ENCODE results near the gene PRSS27.

The PRSS27 gene

GRCh38 chr16:2751577-2752034, 31.6 kb upstream of the PRSS27 start:
- Histone ChIP-seq H4K20me1 (ENCODE audit: control insufficient read depth, insufficient read depth, low read depth, low read length) (peaks cover 33% of the 10 kb centered on the region), H3K4me1 (ENCODE audit: control insufficient read depth, low read length) (peaks cover 41% of the 10 kb centered on the region), H3K4me2 (ENCODE audit: low read length) (peak overlapping the region; percentile 80), H3K4me3 (ENCODE audit: low read length) (peak overlapping the region; percentile 98), H3K27me3 (ENCODE audit: control insufficient read depth, low read length) (no peaks in the 10 kb centered on the region), H3K27ac (ENCODE audit: low read depth, low read length) (peak overlapping the region; percentile 93), H3K9me2 (replicated peaks; ENCODE audit: control insufficient read depth, low read length) (no peaks in the 10 kb centered on the region), H3F3A (ENCODE audit: control insufficient read depth, insufficient read depth) (peaks cover 7% of the 10 kb centered on the region; the same call in 1 of the 2 replicates), H3K9me3 (ENCODE audit: control insufficient read depth, insufficient read depth, low read length) (no peaks in the 10 kb centered on the region), H3K36me3 (ENCODE audit: control insufficient read depth, low read length) (peaks cover 60% of the 10 kb centered on the region), H3K79me2 (ENCODE audit: control insufficient read depth, low read length) (peaks cover 69% of the 10 kb centered on the region)
- no peak for TF ChIP-seq EZH2phosphoT487 (IDR thresholded peaks at IDR 0.05; ENCODE audit: borderline replicate concordance, low read length)
- no peak for TF ChIP-seq CTCF (IDR thresholded peaks at IDR 0.05; ENCODE audit: low read depth, low read length, poor library complexity, severe bottlenecking)

GRCh38 chr16:2749936-2750335, 29.9 kb upstream of the PRSS27 start:
- Histone ChIP-seq H3K9me3 (ENCODE audit: control insufficient read depth, insufficient read depth, low read length) (no peaks in the 10 kb centered on the region), H3K27ac (ENCODE audit: low read depth, low read length) (no peak overlapping the region), H3F3A (ENCODE audit: control insufficient read depth, insufficient read depth) (peaks cover 3% of the 10 kb centered on the region; the same call in 1 of the 2 replicates), H3K4me2 (ENCODE audit: low read length) (no peak overlapping the region), H3K36me3 (ENCODE audit: control insufficient read depth, low read length) (peaks cover 43% of the 10 kb centered on the region), H3K27me3 (ENCODE audit: control insufficient read depth, low read length) (no peaks in the 10 kb centered on the region), H3K79me2 (ENCODE audit: control insufficient read depth, low read length) (peaks cover 52% of the 10 kb centered on the region), H3K9me2 (replicated peaks; ENCODE audit: control insufficient read depth, low read length) (no peaks in the 10 kb centered on the region), H3K4me1 (ENCODE audit: control insufficient read depth, low read length) (peaks cover 32% of the 10 kb centered on the region), H4K20me1 (ENCODE audit: control insufficient read depth, insufficient read depth, low read depth, low read length) (peaks cover 17% of the 10 kb centered on the region), H3K4me3 (ENCODE audit: low read length) (no peak overlapping the region)
- no peak for TF ChIP-seq CTCF (IDR thresholded peaks at IDR 0.05; ENCODE audit: low read depth, low read length, poor library complexity, severe bottlenecking)
- no peak for TF ChIP-seq EZH2phosphoT487 (IDR thresholded peaks at IDR 0.05; ENCODE audit: borderline replicate concordance, low read length)

GRCh38 chr16:2749476-2749875, 29.5 kb upstream of the PRSS27 start:
- H3K79me2 ChIP-seq (ENCODE audit: control insufficient read depth, low read length): peaks cover 47% of the 10 kb centered on the region
- no peak overlapping the region for H3K4me3 ChIP-seq (ENCODE audit: low read length)
- TF ChIP-seq CTCF (IDR thresholded peaks at IDR 0.05; ENCODE audit: low read depth, low read length, poor library complexity, severe bottlenecking): no peak
- TF ChIP-seq EZH2phosphoT487 (IDR thresholded peaks at IDR 0.05; ENCODE audit: borderline replicate concordance, low read length): no peak
- H3K27ac ChIP-seq (ENCODE audit: low read depth, low read length): no peak overlapping the region
- H3K4me2 ChIP-seq (ENCODE audit: low read length): no peak overlapping the region
- peaks cover 3% of the 10 kb centered on the region; the same call in 1 of the 2 replicates for H3F3A ChIP-seq (ENCODE audit: control insufficient read depth, insufficient read depth)
- no peaks in the 10 kb centered on the region for H3K9me2 ChIP-seq (replicated peaks; ENCODE audit: control insufficient read depth, low read length)
- no peaks in the 10 kb centered on the region for H3K27me3 ChIP-seq (ENCODE audit: control insufficient read depth, low read length)
- H3K36me3 ChIP-seq (ENCODE audit: control insufficient read depth, low read length): peaks cover 39% of the 10 kb centered on the region
- no peaks in the 10 kb centered on the region for H3K9me3 ChIP-seq (ENCODE audit: control insufficient read depth, insufficient read depth, low read length)
- H4K20me1 ChIP-seq (ENCODE audit: control insufficient read depth, insufficient read depth, low read depth, low read length): peaks cover 12% of the 10 kb centered on the region; the same call in 1 of the 2 replicates
- H3K4me1 ChIP-seq (ENCODE audit: control insufficient read depth, low read length): peaks cover 27% of the 10 kb centered on the region

Measured in DOHH2 (cell line).